Hypothalamus (tissue), 51 donors: ENCODE results near the gene GBA2.

Experiments used
- DNase-seq, 51 donors: peaks; one replicate each; lab custom pipeline; 2025; lab: John Stamatoyannopoulos, UW

GBA2 gene

DNA sequence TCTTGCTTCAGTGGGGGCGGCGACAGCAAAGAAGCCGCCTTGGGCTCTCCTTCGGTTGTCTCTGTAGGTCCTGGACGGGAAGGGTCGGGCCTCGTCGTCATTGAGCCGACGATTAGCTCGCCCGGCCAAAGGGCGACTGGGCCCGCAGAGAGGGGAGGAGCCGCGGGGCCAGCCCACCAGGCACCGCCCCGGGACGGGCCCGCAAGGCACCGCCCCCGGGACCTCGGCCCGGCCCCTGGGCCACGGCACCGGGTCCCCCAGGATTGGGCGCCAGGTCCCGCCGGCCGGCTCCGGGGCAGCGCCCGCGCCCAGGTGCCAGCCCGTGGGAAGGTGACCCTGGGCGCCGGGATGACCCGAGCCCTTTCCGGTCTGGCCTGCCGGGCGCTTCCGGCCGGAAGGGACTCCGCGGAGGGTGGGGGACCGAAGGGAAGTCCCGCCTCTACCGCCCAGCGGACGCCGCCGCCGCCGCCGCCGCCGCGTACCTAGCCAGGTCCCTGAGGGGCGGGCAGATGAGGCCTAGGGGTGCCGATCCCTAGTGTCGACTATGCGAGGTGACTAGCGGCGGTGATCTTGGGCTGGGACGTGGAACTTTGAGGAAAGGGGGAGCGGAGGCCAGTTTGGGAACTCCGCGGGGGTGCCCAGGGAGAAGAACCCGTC, at the start of gene GBA2, which contains the start of gene RGP1:
Gene GBA2 (minus strand): TSS at position 371 of the 657 bp plus-strand sequence. CDS start 524 bp downstream, outside the sequence.
Gene RGP1 (plus strand): TSS at position 430 of the 657 bp plus-strand sequence. CDS start 469 bp downstream, outside the sequence.
- DNase-seq, result peak; percentile 14 to 87 (median 70)

DNA sequence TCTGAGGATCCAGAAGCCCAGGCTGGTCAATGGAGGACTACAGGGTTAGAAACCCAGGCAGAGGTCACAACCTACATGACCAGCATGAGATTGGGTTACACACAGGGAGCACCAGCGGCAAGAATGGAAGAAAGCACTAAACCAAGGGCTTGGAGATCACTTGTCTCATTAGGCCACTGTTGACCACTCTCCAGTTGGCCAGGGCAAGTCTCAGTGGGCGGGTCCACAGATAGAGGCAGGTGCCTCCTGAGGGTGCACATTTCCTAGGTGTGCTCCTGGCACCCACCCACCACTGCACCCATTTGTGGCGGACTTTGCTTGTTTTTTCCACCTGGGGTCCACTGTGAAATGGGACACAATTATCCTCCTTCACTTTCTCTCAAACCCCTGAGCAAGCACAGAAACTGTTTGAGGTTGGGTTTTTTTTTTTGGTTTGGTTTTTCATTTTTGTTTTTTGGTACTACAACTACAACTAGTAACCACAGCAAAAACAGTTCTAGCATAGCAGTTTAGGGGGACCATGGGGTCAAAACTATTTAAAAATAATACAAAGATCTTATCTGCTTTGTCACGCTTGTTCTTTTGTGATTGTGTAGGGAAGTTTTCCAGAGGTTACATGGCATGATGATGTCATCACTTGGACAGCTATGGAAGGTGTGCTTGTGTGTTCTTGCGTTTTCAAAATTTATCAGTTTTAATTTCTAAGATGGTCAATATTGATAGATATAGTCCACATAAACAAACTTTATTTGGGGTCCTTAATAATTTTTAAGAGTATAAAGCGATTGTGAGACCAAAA, 48.5 kb upstream of the GBA2 start:
- DNase-seq, result no peak

DNA sequence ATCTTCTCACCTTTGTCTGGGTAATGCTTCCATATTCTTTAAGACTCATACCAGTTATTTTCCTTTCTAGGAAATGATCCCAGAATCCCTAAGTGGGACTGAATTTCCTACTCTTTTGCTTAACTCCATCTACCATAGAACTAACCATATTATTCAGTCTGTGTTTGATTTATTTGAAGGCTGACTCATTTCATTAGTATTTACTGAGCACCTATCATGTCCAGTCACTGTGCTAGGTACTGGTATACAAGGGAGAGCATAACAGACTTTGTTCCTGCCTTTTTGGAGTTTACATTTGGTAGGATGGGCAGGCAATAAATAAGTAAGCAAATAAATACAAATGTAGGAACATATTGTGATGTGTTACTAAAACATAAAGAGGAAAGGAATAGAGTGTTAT, 46.7 kb upstream of the GBA2 start:
- no peak for DNase-seq

DNA sequence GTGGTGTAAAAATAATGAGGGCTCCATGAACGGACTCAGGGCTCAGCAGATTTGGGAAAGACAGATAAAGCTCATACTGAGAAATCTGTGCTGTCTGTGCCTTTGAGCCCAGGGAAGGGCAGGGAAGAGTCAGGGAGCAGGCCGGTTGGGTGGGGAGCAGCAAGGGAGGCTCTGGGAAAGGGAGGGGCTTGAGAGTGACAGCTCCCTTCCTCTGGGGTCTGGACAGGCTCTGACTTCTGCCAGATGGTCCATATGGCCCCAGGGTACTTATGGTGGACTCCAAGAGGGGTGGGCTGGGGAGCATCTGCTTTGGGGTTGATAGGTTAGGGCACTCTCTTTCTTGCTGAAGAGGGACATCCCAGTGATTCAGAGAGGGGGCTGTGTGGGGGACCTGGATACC, 44.4 kb upstream of the GBA2 start:
- no peak for DNase-seq

DNA sequence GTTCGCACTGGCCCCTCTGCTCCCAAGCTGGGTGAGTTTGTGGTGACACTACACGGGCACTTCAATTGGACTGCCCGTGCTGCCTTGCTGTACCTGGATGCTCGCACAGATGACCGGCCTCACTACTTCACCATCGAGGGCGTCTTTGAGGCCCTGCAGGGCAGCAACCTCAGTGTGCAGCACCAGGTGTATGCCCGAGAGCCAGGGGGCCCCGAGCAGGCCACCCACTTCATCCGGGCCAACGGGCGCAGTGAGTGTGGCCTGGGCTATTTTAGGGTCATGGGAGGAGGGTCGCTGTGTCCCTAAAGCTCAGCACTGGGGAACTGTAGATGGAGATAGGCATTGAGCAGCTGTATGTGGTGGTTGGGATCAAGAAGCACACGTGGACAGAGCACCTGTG, 43.8 kb upstream of the GBA2 start:
- DNase-seq, result no peak

DNA sequence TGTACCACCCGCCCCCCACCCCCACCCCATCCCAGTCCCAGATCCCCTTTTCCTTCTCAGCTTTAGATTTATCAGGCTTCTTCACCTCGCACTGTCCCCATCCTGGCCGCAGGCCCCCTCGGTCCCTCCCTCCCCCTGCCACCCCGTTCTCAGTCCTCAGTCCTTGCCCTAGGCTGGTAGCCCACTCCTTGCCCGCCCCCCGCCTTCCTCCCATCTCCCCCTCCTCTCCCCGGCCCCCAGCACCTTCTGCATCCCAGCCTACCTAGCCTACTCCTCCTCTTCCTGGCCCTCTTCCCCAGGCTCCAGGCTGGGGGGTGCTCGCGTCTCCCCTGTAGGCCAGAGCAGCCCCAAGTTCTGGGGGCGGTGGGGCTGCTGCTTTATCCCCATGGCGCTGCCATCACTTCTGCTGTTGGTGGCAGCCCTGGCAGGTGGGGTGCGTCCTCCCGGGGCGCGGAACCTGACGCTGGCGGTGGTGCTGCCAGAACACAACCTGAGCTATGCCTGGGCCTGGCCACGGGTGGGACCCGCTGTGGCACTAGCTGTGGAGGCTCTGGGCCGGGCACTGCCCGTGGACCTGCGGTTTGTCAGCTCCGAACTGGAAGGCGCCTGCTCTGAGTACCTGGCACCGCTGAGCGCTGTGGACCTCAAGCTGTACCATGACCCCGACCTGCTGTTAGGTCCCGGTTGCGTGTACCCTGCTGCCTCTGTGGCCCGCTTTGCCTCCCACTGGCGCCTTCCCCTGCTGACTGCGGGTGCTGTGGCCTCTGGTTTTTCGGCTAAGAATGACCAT, 43.2 kb upstream of the GBA2 start:
- DNase-seq, result peak in 1 of 51 donors; percentile 8

DNA sequence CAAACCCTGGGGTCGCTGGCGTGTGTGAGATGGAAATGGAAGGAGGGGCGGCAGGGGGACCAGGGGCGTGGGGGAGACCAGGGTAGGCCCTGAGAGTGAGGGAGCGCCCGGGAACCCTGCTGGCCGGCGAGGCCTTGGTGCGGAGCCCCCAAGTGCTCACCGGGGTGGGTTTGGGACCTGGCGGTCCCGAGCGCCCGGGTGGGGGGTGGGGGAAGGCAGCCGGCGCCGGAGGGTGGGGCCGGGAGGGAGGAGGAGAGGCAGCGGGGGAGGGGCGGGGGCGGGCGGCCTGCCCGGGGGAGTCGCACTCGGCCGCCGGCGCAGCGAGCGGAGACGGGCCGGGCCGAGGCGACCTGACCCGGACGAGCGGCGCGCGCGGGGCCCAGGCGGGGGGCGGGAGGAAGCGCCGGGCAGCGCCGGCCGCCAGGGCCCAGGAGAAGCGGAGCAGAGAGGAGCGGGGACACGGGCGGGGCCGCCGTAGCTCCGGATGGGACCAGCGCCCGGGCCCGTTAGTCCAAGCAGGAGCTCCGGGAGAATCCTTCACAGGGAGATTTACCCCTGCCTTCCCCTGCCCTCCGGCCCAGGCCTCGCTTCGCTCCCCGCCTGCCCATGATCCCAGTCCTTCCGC, 42.4 kb upstream of the GBA2 start, which contains the start of gene NPR2:
Gene NPR2 (plus strand): TSS at position 295 of the 625 bp plus-strand sequence. CDS start 818 bp downstream, outside the sequence.
- peak in 13 of 51 donors; percentile 12 to 47 (median 32) for DNase-seq

DNA sequence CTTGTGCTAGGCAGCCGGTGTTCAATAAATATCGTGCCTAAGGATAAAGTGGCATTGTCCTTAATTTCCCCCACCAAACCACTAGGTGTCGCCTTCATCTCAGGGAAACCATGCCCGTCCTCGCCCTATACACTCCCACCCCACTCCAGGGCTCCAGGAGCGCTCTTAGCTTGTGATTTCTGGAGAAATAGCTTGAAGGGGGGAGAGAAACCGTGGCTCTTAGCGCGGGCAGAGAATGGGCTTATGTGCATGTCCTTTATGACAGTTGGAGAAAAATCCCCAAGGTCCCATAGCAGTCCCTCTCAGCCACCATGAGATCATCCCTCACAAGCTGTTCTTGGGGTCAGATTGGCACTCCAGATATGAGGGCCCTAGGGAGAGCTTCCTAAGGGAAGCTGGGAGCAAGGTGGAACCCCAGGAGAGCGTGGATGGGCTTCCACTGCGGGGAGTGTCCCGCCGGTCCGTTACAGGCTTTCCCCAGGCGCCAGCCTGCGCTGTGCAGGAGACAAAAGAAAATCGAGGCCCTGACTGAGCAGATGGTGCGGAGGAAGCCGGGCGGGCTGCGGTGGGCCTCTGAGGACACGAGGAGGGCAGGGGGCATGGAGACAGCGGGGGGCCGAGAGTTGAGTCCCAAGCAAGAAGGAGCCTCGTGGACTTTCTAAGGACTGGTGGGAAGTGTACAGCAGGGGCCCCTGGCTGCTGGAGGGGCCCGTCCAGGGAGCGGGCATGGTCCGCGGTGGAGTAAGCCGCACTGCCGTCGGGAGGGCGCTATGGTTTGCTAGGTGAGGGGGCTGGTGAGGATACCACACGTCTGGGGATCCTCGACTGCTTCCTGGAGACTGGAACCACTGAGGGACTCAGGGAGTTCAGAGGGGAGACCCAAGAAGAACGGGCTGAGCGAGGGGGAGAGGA, 41.6 kb upstream of the GBA2 start:
- DNase-seq, result peak in 41 of 51 donors; percentile 11 to 77 (median 46)

DNA sequence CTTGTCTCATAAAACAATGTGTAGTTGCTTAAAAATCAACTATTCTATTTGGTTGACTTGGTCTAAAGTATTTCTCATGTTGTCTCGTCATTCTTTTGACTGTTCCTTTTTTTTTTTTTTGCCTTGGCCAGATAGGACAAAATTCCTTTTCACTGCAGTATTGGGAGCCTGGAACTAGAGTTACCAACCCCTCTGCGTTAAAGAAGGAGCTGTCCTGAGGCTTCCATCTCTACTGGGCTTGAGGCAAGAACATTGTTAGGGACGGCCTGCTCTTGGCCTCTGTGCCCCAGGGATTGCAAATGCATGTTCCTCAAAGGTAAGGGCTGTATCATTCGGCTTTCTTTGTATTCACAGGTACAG, 41.0 kb upstream of the GBA2 start:
- DNase-seq, result no peak

DNA sequence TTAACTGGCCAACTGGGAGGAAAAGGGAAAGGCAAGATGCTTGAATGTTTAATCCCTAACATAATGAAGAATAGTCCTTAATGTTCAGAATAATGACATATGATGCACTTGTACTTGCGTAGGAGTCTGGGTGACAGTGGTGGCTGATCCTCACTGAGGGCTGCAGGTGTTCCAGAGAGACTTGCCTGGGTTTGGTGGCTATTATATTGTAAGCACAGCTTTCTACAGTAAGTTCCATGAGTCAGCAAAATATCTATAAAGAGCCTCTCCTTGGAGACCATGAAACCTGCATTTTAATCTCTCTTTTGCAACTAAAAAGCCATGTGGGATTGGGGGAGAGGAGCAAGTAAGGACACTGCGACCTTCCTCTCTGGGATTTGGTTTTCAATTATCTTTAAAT, 40.5 kb upstream of the GBA2 start:
- DNase-seq, result no peak

DNA sequence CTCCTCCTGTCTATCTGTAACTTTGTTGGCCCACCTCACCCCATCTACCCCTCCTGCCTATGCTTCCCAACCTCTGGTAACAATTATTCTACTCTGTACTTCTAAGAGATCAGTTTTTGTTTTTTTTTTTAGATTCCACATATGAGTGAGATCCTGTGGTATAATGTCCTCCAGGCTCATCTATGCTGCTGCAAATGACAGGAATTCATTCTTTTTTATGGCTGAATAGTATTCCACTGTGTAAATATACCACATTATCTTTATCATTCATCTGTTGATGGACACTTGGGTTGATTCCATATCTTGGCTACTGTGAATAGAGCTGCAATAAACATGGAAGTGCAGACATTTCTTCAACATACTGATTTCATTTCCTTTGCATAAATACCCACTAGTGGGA, 34.4 kb upstream of the GBA2 start:
- no peak for DNase-seq

DNA sequence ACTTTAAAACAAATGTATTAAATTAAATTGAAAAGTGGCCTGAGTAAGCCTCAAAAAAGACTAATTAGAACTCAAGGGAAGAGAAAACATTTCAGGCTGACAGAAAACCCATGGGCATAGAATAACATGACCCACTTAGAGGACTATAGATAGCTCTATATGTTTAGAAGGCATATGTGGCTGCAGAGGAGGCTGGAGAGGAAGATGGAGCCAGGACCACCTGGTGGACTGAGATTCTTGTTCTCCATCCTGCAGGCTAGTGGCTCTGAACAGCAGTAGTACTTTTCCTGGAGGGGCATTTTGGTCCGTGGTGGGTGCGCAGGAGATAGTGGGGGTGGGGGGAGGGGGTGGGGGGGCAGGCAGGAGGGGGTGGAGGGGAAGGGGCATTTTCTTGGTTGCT, 32.0 kb upstream of the GBA2 start:
- no peak for DNase-seq

DNA sequence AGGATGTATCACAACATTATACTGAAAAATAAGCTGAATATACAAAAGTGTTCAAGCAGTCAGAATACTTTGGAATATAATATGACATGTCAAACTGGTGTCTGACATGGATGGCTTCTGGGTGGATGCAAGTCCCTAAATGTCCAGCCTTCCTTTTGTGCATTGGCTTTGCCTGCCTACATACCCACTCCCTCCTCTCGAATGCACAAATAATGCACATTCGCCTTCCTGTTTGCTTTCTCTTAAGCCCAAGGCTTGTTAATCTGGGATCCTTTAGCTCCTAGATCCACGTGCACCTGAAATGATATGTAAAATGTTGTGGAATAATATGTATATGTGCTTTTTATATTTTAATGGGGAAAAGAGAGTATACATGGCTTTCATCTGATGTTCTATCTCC, 29.5 kb upstream of the GBA2 start:
- DNase-seq, result no peak

DNA sequence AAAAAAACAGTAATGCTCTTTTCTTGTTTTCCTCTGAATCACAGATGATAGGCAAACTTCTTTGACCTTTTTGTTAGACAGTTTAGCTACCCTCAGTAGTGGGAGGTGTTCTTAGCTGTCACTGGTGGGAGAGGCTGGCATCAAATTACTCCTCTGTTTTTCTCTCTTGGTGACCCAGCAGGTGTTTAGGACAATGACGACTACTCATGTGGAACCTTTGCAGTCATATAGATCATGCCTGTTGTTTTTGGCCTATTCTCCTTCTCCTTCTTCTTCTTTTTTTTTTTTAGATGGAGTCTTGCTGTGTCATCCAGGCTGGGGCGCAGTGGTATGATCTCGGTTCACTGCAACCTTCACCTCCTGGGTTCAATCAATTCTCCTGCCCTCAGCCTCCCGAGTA, 27.0 kb upstream of the GBA2 start:
- DNase-seq, result no peak

DNA sequence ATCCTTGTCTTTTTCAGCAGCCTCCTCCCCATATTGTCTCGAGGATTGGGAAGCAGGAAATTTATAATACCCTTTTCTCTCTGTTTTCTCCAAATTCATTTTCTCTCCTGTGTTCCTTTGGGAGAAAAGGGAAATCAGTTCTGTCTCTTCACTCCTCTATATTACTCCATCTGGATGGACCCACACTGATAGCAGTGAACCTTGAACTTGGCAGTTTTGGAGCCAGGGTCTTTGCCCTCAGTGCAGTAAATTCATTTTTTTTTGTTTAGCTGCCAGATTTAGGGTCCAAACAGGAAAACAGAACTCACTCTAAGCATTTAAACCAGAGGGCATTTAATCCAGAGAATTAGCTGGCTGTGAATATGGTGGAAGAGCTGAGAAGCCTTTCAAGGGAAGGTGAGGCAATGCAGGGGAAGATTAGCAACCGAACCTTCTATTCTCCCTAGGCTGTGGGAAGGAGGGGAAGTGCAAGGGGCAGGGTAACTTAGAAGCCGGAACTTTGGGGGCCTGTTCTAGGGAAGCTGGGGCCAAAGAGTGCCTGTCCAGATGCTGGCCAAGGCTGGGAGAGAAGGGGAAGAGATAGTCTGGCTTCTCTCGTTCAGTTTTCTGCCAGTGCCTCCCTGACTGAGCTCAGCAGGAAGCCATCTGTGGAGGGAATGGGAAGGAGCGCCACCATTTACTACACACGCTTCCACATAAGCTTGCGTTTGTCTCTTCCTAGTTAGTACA, 26.0 kb upstream of the GBA2 start:
- DNase-seq, result peak in 5 of 51 donors; percentile 10 to 19 (median 14)

DNA sequence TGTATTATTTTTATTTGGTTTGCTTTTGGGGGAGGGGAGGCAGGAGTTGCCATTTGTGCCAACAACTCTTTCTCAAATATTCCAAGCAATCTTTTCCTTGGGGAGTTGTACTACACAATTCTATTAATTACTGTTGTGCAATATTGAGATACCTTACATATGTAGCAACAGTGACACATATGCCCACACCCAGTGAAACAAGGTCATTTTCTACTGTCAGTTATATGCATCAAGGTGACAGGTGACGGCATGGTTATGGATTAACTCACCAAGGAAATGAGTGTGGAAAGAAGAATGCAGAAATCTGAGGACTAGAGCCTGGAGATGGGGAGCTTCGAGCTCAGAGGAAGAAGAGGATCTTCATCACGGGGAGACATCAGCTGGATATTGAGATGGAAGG, 22.9 kb upstream of the GBA2 start:
- no peak for DNase-seq

DNA sequence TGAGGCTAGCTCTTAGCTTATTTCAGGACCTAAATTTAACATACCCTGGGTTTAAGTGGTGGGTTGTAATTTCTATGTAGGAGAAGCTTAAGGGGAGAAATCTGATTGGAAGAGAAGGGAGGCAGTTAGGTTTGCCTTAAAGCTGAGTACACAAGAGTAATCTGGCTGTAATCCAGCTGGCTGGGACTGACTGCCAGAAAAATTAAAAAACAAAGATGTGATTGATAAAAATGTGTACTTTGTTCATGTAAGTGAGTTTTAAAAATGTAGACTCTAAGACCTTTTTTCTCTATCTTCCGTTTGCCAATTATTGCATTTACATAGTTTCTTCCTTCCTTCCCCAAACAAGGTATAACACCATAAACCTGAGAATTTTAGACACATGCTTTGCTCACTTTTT, 22.5 kb upstream of the GBA2 start:
- DNase-seq, result no peak

DNA sequence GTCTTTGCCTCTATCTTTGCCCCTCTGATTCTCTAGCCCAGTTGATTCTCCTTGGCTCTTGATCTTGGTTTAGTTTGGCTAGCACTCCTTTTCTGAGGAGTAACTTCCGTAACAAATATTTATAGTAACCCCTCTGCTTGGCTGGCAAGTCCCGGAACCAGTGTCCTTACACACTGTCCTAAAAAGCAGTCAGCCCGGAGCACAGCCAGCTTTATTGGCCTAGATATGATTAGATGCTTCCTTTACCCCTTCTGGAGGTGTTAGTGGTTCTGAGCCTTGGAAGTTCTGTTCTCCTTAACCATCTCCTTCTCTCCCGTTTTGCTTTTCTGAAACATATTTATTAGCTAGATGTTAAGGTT, 22.0 kb upstream of the GBA2 start:
- no peak for DNase-seq

DNA sequence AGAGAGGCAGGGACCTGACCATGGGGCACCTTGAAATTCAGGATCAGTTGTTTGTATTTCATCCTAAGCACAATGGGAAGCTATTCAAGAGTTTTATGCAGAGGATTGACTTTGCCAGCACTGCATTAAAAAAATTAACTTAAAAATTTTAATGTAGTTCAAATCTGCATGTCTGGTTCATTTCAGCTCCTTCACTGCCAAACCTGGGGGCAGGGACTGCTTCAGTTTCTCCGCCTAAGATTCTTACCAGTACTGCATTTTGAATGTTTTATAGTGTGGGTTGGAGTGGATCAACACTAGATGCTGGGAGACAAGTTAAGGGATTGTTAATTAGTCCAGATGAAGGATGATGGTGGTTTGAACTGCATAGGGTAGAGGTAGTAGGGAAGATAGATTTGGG, 20.7 kb upstream of the GBA2 start:
- no peak for DNase-seq
